K562 (cell line): ENCODE data around the gene USH2A. TPM values are rescaled to one million over a fixed set of nuclear protein-coding genes. Genes with fewer than 3 reads are reported as not detected.

ENCODE experiments used
- ATAC-seq: fragments of 200-7000 bp; cut with Tn5 transposase; 3 replicates; pipeline ENCODE4 v1.9.1; 2020; ENCODE audit warnings: moderate library complexity
- BruUV-seq: library from RNA; stranded (reverse); fragments of 400-500 nt; replicated peaks from 2 replicates; lab custom pipeline; 2021; lab: Mats Ljungman, UMichigan
- CTCF ChIA-PET: fragments of 300-600 bp; formaldehyde crosslinking; extraction: SDS; loops from one replicate; lab custom pipeline; 2021; ENCODE audit warnings: low intra/inter-chr PET ratio; lab: Yijun Ruan, JAX
- POLR2A ChIA-PET: fragments of 300-600, 350-650 bp; sonication (Branson Sonifier 250); formaldehyde crosslinking; extraction: SDS; loops from one replicate; lab custom pipeline; 2021; ENCODE audit warnings: antibody characterized with exemption, inconsistent platforms; lab: Yijun Ruan, JAX
- DNase-seq, 4 experiments: peaks; one replicate each; pipeline versions ENCODE4 v3.0.0 to v3.0.0-alpha.2; 2011 to 2018; ENCODE audit warnings: low spot score in 3 of 4, mixed read lengths in 3 of 4; ENCODE audit errors: extremely low read depth in 1 of 4
- FAIRE-seq: peaks from 2 replicates; lab custom pipeline; 2011; peaks lifted over from hg19 to GRCh38; lab: Jason Lieb, UNC
- H2AFZ ChIP-seq: 2 replicates; pipeline ENCODE4 v1.6.0; 2011; ENCODE audit warnings: low read depth, low read length, control low read depth, inconsistent platforms
- H3K27ac ChIP-seq: fragments of 200-600 bp; 3 replicates; pipeline ENCODE4 v1.8.0; 2011; ENCODE audit warnings: low read depth, mild to moderate bottlenecking, control low read depth, inconsistent platforms, low read length, moderate library complexity, mixed read lengths; ENCODE audit errors: extremely low read depth
- H3K27me3 ChIP-seq, 2 experiments: fragments of 300-600 bp in 1 of 2; 2 replicates in 1 of 2; 3 replicates in 1 of 2; pipeline versions ENCODE4 v1.6.0 to v1.8.0; 2011; ENCODE audit warnings: inconsistent platforms in 2 of 2, low read length in 2 of 2, mild to moderate bottlenecking in 1 of 2, mixed read lengths in 1 of 2, moderate library complexity in 1 of 2; ENCODE audit not compliant: control insufficient read depth in 2 of 2, insufficient read depth in 2 of 2
- H3K36me3 ChIP-seq: fragments of 300-600 bp; 3 replicates; pipeline ENCODE4 v1.8.0; 2011; ENCODE audit warnings: mild to moderate bottlenecking, low read length, inconsistent platforms; ENCODE audit not compliant: control insufficient read depth, insufficient read depth
- H3K4me1 ChIP-seq, 2 experiments: fragments of 200-600 bp in 1 of 2; replicated peaks in 1 of 2; 2 replicates in 1 of 2; 3 replicates in 1 of 2; pipeline versions ENCODE4 v1.5.1 to v1.8.0; 2011; ENCODE audit warnings: inconsistent platforms in 2 of 2, low read length in 2 of 2, mild to moderate bottlenecking in 1 of 2, mixed read lengths in 1 of 2, moderate library complexity in 1 of 2; ENCODE audit not compliant: control insufficient read depth in 2 of 2, insufficient read depth in 2 of 2
- H3K4me2 ChIP-seq: 2 replicates; pipeline ENCODE4 v1.6.1; 2011; ENCODE audit warnings: low read length, control low read depth, inconsistent platforms, mixed read lengths; ENCODE audit not compliant: insufficient read depth
- H3K4me3 ChIP-seq: fragments of 200-600 bp; sonication (generic), shearing (Covaris generic); 2 replicates; pipeline ENCODE4 v1.5.1; 2016; ENCODE audit warnings: control low read depth, inconsistent platforms
- H3K79me2 ChIP-seq: fragments of 200-600 bp; 3 replicates; pipeline ENCODE4 v1.8.0; 2011; ENCODE audit warnings: low read length, inconsistent platforms; ENCODE audit not compliant: control insufficient read depth, insufficient read depth
- H3K9ac ChIP-seq, 2 experiments: 2 replicates each; pipeline versions ENCODE4 v1.6.0 to v1.6.1; 2011; ENCODE audit warnings: low read depth in 2 of 2, low read length in 2 of 2, control low read depth in 1 of 2, inconsistent platforms in 1 of 2, mild to moderate bottlenecking in 1 of 2, mixed read lengths in 1 of 2; ENCODE audit not compliant: insufficient read depth in 1 of 2
- H3K9me1 ChIP-seq: one replicate; pipeline ENCODE4 v1.6.0; 2011; ENCODE audit warnings: inconsistent platforms, mild to moderate bottlenecking, low read length, moderate library complexity; ENCODE audit not compliant: control insufficient read depth, insufficient read depth
- H3K9me3 ChIP-seq: replicated peaks from 2 replicates; pipeline ENCODE4 v1.5.1; 2011; ENCODE audit warnings: low read depth, low read length, inconsistent platforms; ENCODE audit not compliant: control insufficient read depth, insufficient read depth
- H4K20me1 ChIP-seq: replicated peaks from 2 replicates; pipeline ENCODE4 v1.6.1; 2011; ENCODE audit warnings: low read length, inconsistent platforms, mixed read lengths; ENCODE audit not compliant: control insufficient read depth, insufficient read depth
- FOXJ2 ChIP-seq: fragments of 200-800 bp; sonication (Bioruptor generic); IDR thresholded peaks from 2 replicates; pipeline ENCODE4 v1.6.1; 2016; ENCODE audit warnings: missing genetic modification characterization, missing compliant biosample characterization
- FOXK1 ChIP-seq: sonication (generic); formaldehyde crosslinking; IDR thresholded peaks from 2 replicates; pipeline ENCODE4 v1.8.0; 2022; ENCODE audit warnings: missing genetic modification reagents, mild to moderate bottlenecking, borderline replicate concordance
- FOXM1 ChIP-seq, 2 experiments: fragments of 450-650 bp in 1 of 2; sonication (generic) in 1 of 2; formaldehyde crosslinking in 1 of 2; IDR thresholded peaks; 2 replicates each; pipeline versions ENCODE4 v1.6.1 to v1.9.0; 2017 to 2022; ENCODE audit warnings: low read depth in 2 of 2, mild to moderate bottlenecking in 2 of 2, missing genetic modification reagents in 1 of 2, moderate library complexity in 1 of 2
- MLLT1 ChIP-seq, 2 experiments: fragments of 450-650 bp; IDR thresholded peaks; 2 replicates each; pipeline ENCODE4 v1.6.1; 2016
- SFPQ ChIP-seq: fragments of 200-400 bp; formaldehyde crosslinking; IDR thresholded peaks from 2 replicates; pipeline ENCODE4 v1.6.1; 2017; ENCODE audit warnings: mild to moderate bottlenecking, low read depth, low read length, moderate library complexity
- SMAD3 ChIP-seq: fragments of 450-650 bp; formaldehyde crosslinking; conservative IDR thresholded peaks from 2 replicates; pipeline ENCODE4 v1.4.0; 2020; ENCODE audit warnings: mild to moderate bottlenecking
- SMARCB1 ChIP-seq: IDR thresholded peaks from 2 replicates; pipeline ENCODE4 v1.6.1; 2011; ENCODE audit warnings: improper control_type of control experiment, low read depth; ENCODE audit not compliant: insufficient read length
- WGBS: fragments of 100-300 bp; shearing (Covaris generic); methylation state at CpG from one replicate; pipeline ENCODE4 v1.1.6; 2016; ENCODE audit warnings: low coverage, mixed read lengths; ENCODE audit not compliant: insufficient coverage; ENCODE audit errors: missing lambda C conversion rate; 5-methylcytosine and 5-hydroxymethylcytosine counted together
- in situ Hi-C: fragments of 300-500 bp; cut with MboI; formaldehyde crosslinking; loops from 4 replicates; pipeline ENCODE4 v1.15.0; 2018; ENCODE audit warnings: inconsistent platforms, mixed read lengths
- intact Hi-C: fragments of 100-400 bp; cut with micrococcal nuclease; formaldehyde crosslinking; loops from 2 replicates; pipeline ENCODE4 v1.14.2; 2022
- polyA plus RNA-seq, 8 experiments: library from polyadenylated mRNA; depleted of rRNA in 4 of 8; stranded (reverse) in 5 of 8; unstranded in 3 of 8; fragments of >200 nt; fragmentation: Nextera tagmentation in 2 of 8; fragmentation: Illumina TruSeq in 1 of 8; extraction: Ambion mirVana in 2 of 8; extraction: Trizol in 1 of 8; gene quantifications; 2 replicates each; pipeline versions ENCODE4 v1.2.1 to v1.2.3, GENCODE V29; 2011 to 2014; ENCODE audit warnings: inconsistent platforms in 1 of 8, missing spikeins in 1 of 8
- total RNA-seq, 7 experiments: library from RNA; depleted of rRNA in 6 of 7; stranded (reverse); fragments of >200 nt in 6 of 7; fragmentation: Illumina TruSeq in 2 of 7; extraction: Trizol in 2 of 7; gene quantifications; 2 replicates each; pipeline versions ENCODE4 v1.2.1 to v1.2.3, GENCODE V29; 2011 to 2021; ENCODE audit warnings: low replicate concordance in 1 of 7

USH2A gene
- total and polyA plus RNA-seq, 9 of the 15 experiments (the other 6 are each of a cell fraction or from before 2014, with no cell fraction given): under 0.01 TPM; not detected in 7

- no peak overlapping the region for H2AFZ ChIP-seq
- no peaks in the 10 kb centered on the region; the same call in 1 of the 2 replicates for H3K9me3 ChIP-seq
- no peak overlapping the region for H3K4me2 ChIP-seq
- no peak overlapping the region for H3K27ac ChIP-seq
- in situ Hi-C loops (no loop called here), intact Hi-C loops (no loop called here)
- CTCF ChIA-PET: no interaction called here
- no peaks in the 10 kb centered on the region for H3K9me1 ChIP-seq
- H3K4me3 ChIP-seq: no peak overlapping the region
- no peaks in the 10 kb centered on the region for H3K27me3 ChIP-seq
- no peaks in the 10 kb centered on the region for H3K4me1 ChIP-seq
- no peak for FAIRE-seq
- no peaks in the 10 kb centered on the region for H3K36me3 ChIP-seq
- TF ChIP-seq FOXJ2 (tag) (no peak), FOXM1 (IDR thresholded peaks at IDR 0.05; ENCODE audit: low read depth) (no peak), FOXM1 (CRISPR knock-in tag; IDR thresholded peaks at IDR 0.05; ENCODE audit: low read depth) (no peak), FOXK1 (no peak)
- DNase-seq: no peak
- BruUV-seq: no TSS peak
- H3K9ac ChIP-seq: no peak overlapping the region
- ATAC-seq: no peak
- no peaks in the 10 kb centered on the region for H3K79me2 ChIP-seq
- H4K20me1 ChIP-seq: no peaks in the 10 kb centered on the region
- POLR2A ChIA-PET: no interaction called here
Observed at GRCh38 chr1:216114180-216114579, 309.1 kb downstream of the USH2A start.

- H3K36me3 ChIP-seq: no peaks in the 10 kb centered on the region
- CTCF ChIA-PET: interaction anchor here (0.6 kb wide), 1 partner anchor 121 kb away, joined by 4 read pairs; no protein-coding TSS in a partner anchor
- FAIRE-seq (no peak), DNase-seq (no peak), ATAC-seq (no peak)
- POLR2A ChIA-PET: no interaction called here
- no peaks in the 10 kb centered on the region; the same call in 1 of the 2 replicates for H3K9me3 ChIP-seq
- in situ Hi-C loops: no loop called here
- H3K4me2 ChIP-seq: no peak overlapping the region
- no peaks in the 10 kb centered on the region for H3K9me1 ChIP-seq
- no TSS peak for BruUV-seq
- under 1% methylated on average over 4 of the region's 4 CpGs for WGBS
- no peak overlapping the region for H2AFZ ChIP-seq
- intact Hi-C loops: no loop called here
- no peaks in the 10 kb centered on the region for H4K20me1 ChIP-seq
- no peak overlapping the region for H3K9ac ChIP-seq
- H3K79me2 ChIP-seq: no peaks in the 10 kb centered on the region
- no peaks in the 10 kb centered on the region for H3K4me1 ChIP-seq
- H3K4me3 ChIP-seq: no peak overlapping the region
- no peak overlapping the region for H3K27ac ChIP-seq
- H3K27me3 ChIP-seq: no peaks in the 10 kb centered on the region
- TF ChIP-seq MLLT1 (IDR thresholded peaks at IDR 0.05) (no peak), SMAD3 (CRISPR knock-in tag) (no peak), SFPQ (no peak), SMARCB1 (no peak)
Observed at GRCh38 chr1:216113181-216113580, 310.1 kb downstream of the USH2A start.
